Fibroblast of the aortic adventitia (primary cell): ENCODE results near the gene KBTBD4. TPM values are rescaled to one million over a fixed set of nuclear protein-coding genes. Genes with fewer than 3 reads are reported as not detected.
A peak's percentile ranks its signal among the peaks of the same experiment; 100 is the strongest.

Experiments
- DNase-seq: peaks from one replicate; pipeline ENCODE4 v3.0.0-alpha.2; 2010; ENCODE audit warnings: low read depth
- H3K4me3 ChIP-seq: 2 replicates; pipeline ENCODE4 v1.5.1; 2011; ENCODE audit warnings: low read depth, mild to moderate bottlenecking, control low read depth, low read length, moderate library complexity
- total RNA-seq: library from RNA; depleted of rRNA; stranded (reverse); fragments of >200 nt; gene quantifications from 2 replicates; pipeline ENCODE4 v1.2.3, GENCODE V29; 2012; ENCODE audit warnings: low replicate concordance
- TF ChIP-seq, protein P1 (sequence below): IDR thresholded peaks from 2 replicates; pipeline ENCODE4 v1.5.1; 2011; ENCODE audit warnings: mild to moderate bottlenecking, low read length, control low read depth, inconsistent platforms; ENCODE audit not compliant: insufficient read depth

KBTBD4 gene
- total RNA-seq, 1 donor: 28.4 TPM

DNA sequence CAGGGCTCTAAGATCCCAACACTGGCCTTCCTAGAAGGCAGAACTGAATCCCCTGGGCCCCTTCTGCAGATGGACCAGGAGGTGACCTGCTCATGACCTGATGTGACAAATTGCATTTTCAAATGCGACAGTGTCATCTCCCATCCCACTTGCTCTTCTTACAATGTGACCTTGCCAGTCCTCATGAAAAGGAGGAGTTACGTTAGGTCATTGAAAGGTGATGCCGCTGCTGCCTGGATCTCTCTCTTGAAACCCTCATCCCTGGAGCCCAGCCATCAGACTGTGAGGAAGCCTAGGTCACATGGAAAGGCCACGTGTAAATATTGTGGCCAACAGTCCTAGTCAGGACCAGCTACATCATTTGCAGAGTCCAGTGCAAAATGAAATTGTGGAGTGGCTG is 21.1 kb upstream of the KBTBD4 start:
- no peak for DNase-seq

DNA sequence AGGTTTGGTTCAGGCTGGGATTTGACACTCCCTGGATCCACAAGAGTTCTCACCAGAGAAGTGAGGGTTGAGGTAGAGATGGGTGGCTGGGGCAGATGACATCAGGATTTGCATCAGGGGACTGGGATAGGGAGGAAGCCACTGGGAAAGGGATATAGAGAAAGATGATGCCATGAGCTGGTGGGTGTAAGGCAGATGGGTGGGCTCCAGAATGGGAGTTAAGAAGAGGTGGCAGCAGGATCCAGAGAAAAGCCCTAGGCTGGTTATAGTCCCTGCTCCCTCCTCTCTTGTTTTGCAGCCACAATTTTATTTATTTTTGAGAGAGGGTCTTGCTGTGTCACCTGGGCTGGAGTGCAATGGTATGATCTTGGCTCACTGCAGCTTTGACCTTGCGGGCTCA is 17.2 kb upstream of the KBTBD4 start:
- DNase-seq: no peak
- no peak overlapping the region for H3K4me3 ChIP-seq
- TF ChIP-seq, protein P1, sequence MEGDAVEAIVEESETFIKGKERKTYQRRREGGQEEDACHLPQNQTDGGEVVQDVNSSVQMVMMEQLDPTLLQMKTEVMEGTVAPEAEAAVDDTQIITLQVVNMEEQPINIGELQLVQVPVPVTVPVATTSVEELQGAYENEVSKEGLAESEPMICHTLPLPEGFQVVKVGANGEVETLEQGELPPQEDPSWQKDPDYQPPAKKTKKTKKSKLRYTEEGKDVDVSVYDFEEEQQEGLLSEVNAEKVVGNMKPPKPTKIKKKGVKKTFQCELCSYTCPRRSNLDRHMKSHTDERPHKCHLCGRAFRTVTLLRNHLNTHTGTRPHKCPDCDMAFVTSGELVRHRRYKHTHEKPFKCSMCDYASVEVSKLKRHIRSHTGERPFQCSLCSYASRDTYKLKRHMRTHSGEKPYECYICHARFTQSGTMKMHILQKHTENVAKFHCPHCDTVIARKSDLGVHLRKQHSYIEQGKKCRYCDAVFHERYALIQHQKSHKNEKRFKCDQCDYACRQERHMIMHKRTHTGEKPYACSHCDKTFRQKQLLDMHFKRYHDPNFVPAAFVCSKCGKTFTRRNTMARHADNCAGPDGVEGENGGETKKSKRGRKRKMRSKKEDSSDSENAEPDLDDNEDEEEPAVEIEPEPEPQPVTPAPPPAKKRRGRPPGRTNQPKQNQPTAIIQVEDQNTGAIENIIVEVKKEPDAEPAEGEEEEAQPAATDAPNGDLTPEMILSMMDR: no peak

More for the DNA sequence above, 21.1 kb upstream of the KBTBD4 start:
- TF ChIP-seq, protein P1: no peak
- no peak overlapping the region for H3K4me3 ChIP-seq

DNA sequence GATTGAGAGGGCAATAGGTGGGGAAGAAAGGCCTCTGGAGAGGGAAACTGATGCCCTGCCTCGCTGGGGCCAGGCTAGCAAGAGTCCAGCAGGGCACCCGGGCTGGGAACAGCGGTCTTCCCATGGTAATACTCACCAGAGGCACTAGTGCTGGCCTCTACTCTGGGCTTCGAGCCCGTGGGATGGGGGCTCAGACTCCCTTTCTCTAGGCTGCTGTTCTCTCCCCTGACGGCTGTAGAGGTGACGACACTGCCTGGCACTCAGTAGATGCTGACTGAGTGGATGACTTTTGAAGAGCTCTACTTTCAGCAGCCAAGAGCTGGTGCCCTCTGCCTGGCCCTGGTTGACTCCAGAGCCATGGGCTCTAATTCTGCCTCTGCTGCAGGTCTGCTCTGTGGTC is 16.3 kb upstream of the KBTBD4 start:
- no peak overlapping the region for H3K4me3 ChIP-seq
- TF ChIP-seq, protein P1: no peak
- no peak for DNase-seq

DNA sequence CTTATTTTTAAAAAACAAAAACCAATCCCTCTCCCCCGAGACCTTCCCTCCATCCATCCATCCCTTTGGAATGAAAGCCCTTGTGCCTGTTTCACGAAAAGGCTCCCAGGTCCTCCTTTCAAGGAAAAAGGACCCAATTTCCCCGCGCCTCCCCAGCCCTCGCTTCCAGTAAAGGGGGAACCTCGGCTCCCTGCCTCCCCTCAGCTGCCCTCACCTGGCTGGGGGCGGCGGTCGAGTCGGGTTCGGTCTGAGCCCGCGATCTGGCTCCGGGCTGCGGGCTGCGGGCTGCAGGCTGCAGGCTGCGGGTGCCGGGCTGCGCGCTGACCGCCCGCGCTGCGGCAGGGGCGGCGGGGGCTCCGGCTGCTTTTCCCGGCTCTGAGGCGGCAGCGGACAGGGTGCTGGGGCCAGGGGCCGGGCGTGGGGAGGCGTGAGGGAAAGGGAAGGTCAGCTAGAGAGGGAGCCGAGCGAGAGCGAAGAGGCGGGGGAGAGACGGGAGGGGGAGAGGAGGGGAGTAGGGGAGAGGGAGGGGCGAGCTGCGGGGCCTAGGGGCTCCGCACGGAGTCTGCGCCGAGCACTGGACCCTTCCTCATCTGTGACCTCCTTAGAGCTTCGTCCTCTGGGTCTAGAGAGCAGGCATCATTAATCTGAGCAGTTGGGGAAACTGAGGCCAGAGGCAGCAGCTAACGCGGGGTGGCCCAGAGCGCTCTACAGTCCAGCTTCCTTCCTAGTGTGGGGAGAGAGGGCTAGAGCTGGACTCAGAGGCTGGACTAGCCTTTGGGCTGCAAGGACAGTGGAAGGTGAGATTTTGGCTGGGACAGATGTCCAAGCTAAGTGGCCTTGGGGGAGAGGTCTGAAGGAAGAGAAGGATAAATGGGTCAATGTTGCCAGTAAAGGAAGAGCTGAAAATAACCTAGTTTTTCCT is 15.4 kb upstream of the KBTBD4 start, which contains the start of gene C1QTNF4:
C1QTNF4 (minus strand) TSS at position 478 of the 922 bp plus-strand sequence. CDS start 3,601 bp downstream, outside the sequence.
- DNase-seq: no peak
- H3K4me3 ChIP-seq: peak within 1 kb of the TSS; percentile 42

DNA sequence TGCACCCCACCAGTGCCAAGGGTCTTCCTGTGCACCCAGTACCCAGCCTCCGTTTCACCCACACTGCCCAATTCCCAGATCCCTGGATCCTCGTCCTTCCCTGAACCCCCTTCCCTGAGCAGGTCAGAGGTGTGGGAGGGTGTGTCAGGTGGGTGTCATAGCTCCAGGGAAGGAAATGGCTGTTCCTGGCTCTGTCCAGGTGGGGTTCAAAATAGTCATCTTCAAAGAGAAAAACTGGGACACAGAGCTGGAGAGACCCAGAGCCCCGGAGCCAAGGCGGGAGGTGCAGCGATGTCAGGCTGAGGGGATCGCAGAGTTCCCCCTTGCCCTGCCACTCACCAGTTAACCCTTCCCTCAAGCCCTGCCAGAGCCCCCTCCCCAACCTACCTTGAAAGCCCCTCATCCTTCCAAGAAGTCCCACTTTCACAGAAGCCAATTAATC is 14.7 kb upstream of the KBTBD4 start:
- DNase-seq: no peak
- H3K4me3 ChIP-seq: no peak overlapping the region
- TF ChIP-seq, protein P1: no peak

More for the DNA sequence above, 15.4 kb upstream of the KBTBD4 start, which contains the start of gene C1QTNF4:
- TF ChIP-seq, protein P1: no peak

DNA sequence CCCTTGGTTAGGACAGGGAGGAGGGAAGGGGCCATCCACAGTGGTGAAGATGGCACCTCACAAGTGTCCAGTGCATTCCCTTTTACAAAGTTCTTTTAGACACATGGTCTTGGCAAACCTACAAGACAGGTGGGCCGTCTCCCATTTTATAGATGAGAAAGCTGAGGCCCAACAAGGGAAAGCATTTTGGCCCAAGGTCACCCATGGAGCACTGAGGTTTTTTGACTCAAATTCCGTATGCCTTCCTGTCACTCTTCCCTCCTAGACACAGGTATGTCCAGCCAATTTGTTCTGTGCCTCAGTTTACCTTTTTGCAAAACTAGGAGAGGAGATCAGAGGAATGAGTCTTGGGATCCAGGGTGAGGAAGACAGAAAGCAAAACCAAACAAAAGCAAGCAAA is 14.2 kb upstream of the KBTBD4 start:
- no peak for DNase-seq
- TF ChIP-seq, protein P1: no peak
- no peak overlapping the region for H3K4me3 ChIP-seq
